NK-92 treated with Interleukin-12 subunit alpha and Interleukin-12 subunit beta, amount 100 ng/mL, for 24 hours (cell line): ENCODE results near the gene CCDC102B.
"Not testable (repeated sequence)": the region's sequence is repeated elsewhere in the genome, so short reads cannot be mapped to it uniquely, and the experiment has no call there.

Source experiments
- DNase-seq: peaks from one replicate; lab custom pipeline; 2025; lab: John Stamatoyannopoulos, UW

CCDC102B gene

DNA sequence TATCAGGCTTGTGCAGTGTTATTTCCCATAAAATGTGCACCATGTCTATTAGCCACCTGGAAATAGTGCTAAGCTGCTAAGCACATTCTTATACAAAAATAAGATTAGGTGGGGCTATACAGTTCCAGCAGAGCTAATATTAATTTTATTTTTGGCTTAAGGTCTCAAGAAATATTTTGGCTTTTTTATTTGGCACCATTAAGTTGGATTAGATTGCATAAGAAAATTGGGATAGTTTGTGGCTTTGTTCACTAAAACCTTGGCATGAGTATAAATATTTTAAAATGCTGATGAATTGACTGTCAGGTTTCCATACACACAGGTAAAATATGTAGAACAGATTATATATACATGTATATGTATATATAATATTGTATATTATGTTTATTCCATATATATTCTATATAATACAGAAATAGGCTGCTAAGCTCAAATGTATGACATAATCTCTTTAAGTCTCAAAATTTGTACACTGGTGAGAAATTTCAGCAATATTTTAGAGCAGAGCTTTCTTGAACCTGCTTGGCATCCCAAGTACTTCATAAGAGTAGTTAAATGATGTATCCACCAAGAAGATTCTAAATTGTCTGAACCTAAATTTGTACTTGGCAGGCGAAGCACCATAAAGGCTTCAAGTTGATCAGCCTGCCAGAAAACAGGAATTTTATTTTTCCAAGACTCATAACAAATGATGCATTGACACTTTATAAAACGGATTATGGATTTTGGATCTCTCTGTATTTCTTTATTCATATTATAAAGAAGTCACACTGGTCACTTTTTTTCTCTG lies 32.6 kb downstream of the CCDC102B start:
- no peak for DNase-seq

DNA sequence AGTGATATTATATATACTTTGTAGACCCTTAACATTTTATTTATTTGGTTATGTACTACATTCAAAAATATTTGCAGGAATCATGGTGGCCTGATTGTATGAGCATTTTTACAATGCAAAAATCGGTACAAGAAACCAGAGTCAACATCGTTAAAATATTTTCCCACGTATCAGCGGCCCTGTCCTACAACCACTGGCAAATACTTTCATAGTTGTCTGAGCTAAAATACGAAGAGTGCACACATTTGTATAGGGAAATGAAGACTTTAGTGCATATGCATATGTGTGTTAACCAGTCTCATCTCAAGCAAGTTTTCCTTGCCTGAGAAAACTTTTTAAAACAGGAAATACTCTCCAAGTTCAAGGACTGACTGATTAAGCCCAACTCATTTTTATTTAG lies 35.9 kb downstream of the CCDC102B start:
- DNase-seq, result no peak

DNA sequence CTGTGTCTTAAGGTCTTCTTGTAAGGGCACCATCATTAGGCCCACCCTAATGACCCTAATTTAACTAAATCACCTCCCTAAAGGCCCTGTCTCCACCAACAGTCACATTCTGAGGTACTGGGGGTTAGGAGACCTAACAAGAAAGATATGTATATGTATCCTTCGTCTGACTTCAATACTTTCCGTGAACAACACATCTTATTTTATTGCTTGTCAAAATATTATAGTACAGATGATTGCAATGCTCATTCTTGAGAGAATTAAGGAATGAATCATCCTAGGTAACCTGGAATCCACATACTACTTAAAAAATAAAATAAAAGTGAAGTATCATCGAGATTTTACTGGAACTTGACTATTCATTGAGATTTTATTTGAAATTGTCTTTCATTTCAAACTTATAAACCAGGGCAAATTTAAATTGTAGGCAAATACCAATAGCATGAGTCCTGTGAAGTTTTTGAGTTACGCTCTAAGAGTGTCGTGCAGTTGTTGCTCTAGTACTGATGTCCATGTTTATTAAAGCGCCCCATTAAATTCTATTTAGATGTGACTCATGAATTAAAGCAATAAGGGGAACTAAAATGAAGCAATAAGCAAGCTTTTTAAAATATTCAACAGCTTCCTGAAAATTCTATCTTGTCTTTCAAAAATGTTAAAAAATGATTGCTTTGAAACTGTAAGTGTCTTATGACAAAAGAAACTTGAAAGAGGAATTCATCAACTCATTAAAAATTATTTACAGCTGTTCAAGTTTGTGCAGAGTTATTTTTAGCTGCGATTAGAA lies 40.0 kb downstream of the CCDC102B start:
- no peak for DNase-seq

DNA sequence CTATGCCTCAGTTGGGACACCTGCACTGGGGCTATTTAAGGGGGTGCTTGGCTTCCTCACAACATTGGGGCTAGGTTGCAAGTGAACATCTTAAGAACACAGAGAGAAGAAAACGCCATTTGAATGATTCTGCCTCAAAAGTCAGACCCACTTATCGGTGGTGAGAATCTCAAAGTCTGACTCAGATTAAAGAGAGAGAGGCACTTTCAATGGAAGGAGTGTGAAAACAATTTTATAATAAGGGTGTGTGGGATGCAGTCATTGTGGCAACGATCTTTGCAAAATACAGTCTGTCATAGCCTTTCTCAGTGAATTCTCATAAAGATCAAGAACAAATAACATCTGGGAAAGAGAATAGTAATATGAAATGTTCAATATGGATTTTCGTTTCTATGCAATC lies 41.8 kb downstream of the CCDC102B start:
- no peak for DNase-seq

GRCh38 chr18:68840554-68841263 lies 42.8 kb downstream of the CCDC102B start:
- DNase-seq, result no peak

DNA sequence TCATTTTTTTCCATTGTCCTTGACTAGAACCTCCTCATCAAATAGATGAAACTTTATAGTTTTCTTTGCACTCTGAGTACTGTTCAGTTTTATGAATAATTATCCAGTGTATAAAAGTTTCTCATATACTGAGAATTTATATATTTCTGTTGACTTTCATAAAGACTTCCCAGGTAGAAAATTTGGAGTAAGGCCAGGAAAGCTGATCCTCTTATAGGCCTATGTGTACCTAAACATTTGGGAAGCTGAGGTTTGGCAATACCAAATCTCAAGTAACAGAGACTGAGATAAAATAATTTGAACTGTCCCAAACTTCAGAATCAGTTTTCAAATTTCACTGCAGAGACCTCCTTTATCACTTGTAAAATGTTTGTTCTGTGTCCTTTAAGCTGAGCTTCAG lies 43.4 kb downstream of the CCDC102B start:
- no peak for DNase-seq

DNA sequence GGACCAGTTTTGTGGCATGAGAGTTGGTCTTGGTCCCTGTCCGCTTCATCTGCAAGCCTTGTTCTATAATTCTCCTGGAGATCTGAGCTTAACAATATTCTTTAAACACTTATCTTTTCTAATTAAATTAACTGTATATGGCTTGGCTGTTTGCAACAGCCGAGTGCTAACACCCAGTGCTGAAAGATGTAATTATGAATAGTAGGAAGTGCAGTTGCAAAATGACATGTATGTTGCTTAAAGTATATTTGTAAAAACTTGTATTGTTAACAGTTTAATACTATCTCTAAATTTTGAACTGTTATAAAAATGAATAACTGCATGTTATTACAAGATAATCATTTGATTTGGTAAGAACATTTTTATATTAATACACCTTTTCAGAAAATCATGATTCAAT lies 45.1 kb downstream of the CCDC102B start:
- DNase-seq, result no peak

DNA sequence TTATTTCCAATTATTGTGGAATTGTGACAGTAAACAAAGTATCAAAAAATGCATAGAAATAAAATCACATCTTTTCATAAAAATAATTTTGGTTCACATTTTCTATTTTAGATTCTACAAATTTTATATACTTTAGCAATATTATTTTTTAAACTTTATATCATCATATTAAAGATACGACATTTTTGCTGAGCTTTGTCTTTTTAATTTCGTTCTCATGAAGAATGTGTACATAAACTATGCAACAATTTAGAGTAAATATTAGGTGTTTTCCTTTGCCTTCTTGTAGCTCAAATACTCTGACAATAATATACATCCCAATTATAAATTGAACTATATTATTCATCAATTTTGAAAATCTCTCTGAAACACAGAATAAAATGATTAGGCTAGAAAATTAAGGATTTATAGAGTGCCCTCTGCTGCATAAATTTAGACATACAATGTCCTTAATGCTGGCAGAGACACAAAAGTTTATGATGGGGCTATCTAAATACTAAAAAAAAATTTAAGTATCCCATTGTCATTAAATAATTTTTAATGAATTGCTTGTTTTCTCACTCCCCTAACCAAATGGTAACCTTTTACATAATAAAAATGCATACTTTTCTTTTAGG lies 45.7 kb downstream of the CCDC102B start:
- DNase-seq, result no peak

GRCh38 chr18:68847219-68847837 lies 49.4 kb downstream of the CCDC102B start:
- no peak for DNase-seq

DNA sequence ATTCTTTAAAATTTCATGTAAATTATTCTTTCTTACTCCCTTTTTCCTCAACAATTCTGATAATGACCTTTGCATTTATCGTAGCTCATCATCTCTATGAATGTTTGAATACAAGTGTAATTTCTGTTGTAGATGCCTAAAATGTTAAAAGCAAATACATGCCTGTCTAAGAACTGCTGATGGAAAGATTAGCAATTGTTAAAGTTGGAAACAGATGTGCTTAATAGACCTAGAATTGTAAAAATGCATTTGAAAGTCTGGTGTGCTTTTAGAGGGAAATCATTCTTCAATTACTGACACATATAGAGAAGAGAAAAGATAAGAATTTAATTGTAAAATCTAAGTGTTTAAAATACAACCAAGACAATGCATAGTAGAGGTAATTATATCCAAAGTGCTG lies 50.4 kb downstream of the CCDC102B start:
- no peak for DNase-seq

GRCh38 chr18:68854786-68855391 lies 57.0 kb downstream of the CCDC102B start:
- no peak for DNase-seq

DNA sequence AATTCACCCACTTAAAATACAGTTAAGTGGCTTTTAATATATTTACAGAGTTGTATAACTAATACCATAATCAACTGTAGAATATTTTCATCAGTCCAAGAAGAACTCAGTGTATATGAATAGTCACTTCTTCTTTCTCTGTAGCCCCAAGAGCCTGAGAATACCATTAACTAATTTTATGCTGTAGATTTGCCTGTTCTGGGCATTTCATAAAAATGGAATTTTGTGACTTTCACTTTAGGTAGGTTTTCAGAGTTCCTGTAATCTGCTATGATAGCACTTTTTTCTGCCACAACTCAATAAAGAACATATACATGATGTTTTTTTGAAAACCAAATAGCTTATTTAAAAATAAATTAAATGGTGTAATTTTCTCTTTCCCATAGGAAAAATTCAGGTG lies 57.6 kb downstream of the CCDC102B start:
- DNase-seq, result no peak

GRCh38 chr18:68861365-68861764 lies 63.5 kb downstream of the CCDC102B start:
- DNase-seq, result no peak

GRCh38 chr18:68865021-68865420 lies 67.1 kb downstream of the CCDC102B start:
- no peak for DNase-seq

- DNase-seq, result no peak
Measured at GRCh38 chr18:68865503-68865902, 67.6 kb downstream of the CCDC102B start.

DNA sequence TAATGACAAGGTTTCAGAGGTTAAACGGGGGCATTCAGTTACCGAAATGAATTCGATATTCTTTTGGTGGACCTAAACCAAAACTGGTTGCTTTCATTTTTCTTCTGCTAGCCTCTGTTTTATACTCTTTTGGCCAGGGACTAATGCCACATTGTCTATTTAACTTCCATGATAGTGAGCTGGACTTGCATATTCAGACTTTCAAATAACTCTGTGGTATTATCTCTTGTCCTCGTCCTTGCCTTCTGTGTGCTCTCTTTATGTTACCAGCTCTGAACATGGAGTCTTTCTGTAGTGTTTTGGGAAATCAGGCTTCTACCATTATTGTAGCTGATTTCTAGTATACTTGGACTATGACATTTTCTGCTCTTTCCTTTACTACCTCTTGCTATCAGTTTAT lies 75.1 kb downstream of the CCDC102B start:
- DNase-seq, result no peak

DNA sequence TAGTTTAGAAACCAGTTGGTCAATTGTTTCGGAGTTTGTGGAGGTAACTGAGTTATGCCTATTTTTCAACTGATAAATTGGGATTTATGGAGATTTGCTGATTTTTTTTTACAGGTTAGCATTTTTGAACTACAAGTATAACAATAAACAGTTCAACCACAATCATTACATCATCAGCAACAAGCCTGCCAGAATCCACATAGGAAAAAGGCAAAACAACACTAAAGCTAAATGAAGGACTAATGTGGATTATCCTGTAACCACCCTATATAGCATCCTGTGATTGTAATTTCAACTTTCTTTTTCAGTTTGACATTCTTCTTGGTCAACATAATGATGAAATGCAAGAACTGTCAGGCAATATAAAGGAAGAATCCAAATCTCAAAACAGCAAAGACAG lies 76.5 kb downstream of the CCDC102B start:
- no peak for DNase-seq

- not testable (repeated sequence) for DNase-seq
Measured at GRCh38 chr18:68879947-68880346, 82.1 kb downstream of the CCDC102B start.

GRCh38 chr18:68887410-68887809 lies 89.5 kb downstream of the CCDC102B start:
- DNase-seq, result no peak

- DNase-seq, result no peak
Measured at GRCh38 chr18:68893354-68893753, 95.5 kb downstream of the CCDC102B start.

DNA sequence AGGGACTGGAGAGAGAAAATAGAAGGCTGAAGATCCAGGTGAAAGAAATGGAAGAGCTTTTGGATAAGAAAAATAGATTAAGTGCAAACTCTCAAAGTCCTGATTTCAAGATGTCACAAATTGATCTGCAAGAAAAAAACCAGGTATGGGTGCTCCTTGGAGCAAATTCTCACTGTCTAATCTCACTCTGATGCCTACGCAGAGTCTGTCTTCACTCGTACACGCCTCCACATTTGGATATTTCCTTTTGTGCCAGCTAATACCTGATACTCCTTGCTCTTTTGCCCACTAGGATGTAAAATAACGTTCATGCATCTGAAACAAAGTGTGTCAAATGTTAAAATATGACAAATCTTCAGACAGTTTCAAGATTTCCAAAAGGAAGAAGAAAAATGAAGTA lies 99.4 kb downstream of the CCDC102B start:
- no peak for DNase-seq

- DNase-seq, result no peak
Measured at GRCh38 chr18:68909579-68909978, 111.7 kb downstream of the CCDC102B start.
